HG03066 (cell line): ENCODE data around the gene USP2.

Experiments
- ATAC-seq: cut with Tn5 transposase; IDR thresholded peaks from one replicate; pipeline ENCODE4 v1.9.1; 2021; ENCODE audit warnings: low read depth; ENCODE audit not compliant: unreplicated experiment

Gene USP2

GRCh38 chr11:119310682-119311052, 70.8 kb downstream of the USP2 start:
- ATAC-seq, result no peak

- ATAC-seq, result no peak
These were observed 71.4 kb downstream of the USP2 start for GRCh38 chr11:119309953-119310681.

- no peak for ATAC-seq
These were observed 72.1 kb downstream of the USP2 start for GRCh38 chr11:119309411-119309810.

GRCh38 chr11:119307974-119308373, 73.5 kb downstream of the USP2 start:
- no peak for ATAC-seq

GRCh38 chr11:119307219-119307618, 74.3 kb downstream of the USP2 start:
- no peak for ATAC-seq

GRCh38 chr11:119306373-119306890, 75.1 kb downstream of the USP2 start:
- ATAC-seq, result no peak

GRCh38 chr11:119305556-119306372, 75.7 kb downstream of the USP2 start:
- no peak for ATAC-seq
